Stimulated activated naive CD4-positive, alpha-beta T cell (primary cell): ENCODE data around the gene NPNT.

Experiments used
- DNase-seq, 6 experiments: peaks; one replicate each; lab custom pipeline; 2025; lab: John Stamatoyannopoulos, UW

Gene NPNT

GRCh38 chr4:105917171-105917685, 22.0 kb downstream of the NPNT start:
- DNase-seq = no peak

GRCh38 chr4:105921301-105921700, 26.0 kb downstream of the NPNT start:
- no peak for DNase-seq

GRCh38 chr4:105923497-105924238, 28.4 kb downstream of the NPNT start:
- no peak for DNase-seq

GRCh38 chr4:105924341-105924740, 29.1 kb downstream of the NPNT start:
- DNase-seq = no peak

GRCh38 chr4:105930698-105931097, 35.4 kb downstream of the NPNT start:
- DNase-seq = no peak

GRCh38 chr4:105933083-105933482, 37.8 kb downstream of the NPNT start:
- DNase-seq = no peak

GRCh38 chr4:105934386-105934785, 39.1 kb downstream of the NPNT start:
- no peak for DNase-seq

- no peak for DNase-seq
Observed at GRCh38 chr4:105936901-105937300, 41.6 kb downstream of the NPNT start.

GRCh38 chr4:105937759-105938158, 42.5 kb downstream of the NPNT start:
- no peak for DNase-seq

GRCh38 chr4:105943234-105943633, 48.0 kb downstream of the NPNT start:
- no peak for DNase-seq

- DNase-seq = no peak
Observed at GRCh38 chr4:105944540-105944939, 49.3 kb downstream of the NPNT start.

- no peak for DNase-seq
Observed at GRCh38 chr4:105946771-105947170, 51.5 kb downstream of the NPNT start.

GRCh38 chr4:105950701-105951100, 55.4 kb downstream of the NPNT start:
- DNase-seq = no peak

- DNase-seq = no peak
Observed at GRCh38 chr4:105951198-105951597, 55.9 kb downstream of the NPNT start.

- no peak for DNase-seq
Observed at GRCh38 chr4:105952591-105952990, 57.3 kb downstream of the NPNT start.

- DNase-seq = no peak
Observed at GRCh38 chr4:105956569-105956968, 61.3 kb downstream of the NPNT start.

GRCh38 chr4:105957680-105958079, 62.4 kb downstream of the NPNT start:
- DNase-seq = no peak

- DNase-seq = no peak
Observed at GRCh38 chr4:105963461-105964400, 68.5 kb downstream of the NPNT start.

- no peak for DNase-seq
Observed at GRCh38 chr4:105965183-105965800, 70.0 kb downstream of the NPNT start.

GRCh38 chr4:105966051-105966450, 70.8 kb downstream of the NPNT start:
- DNase-seq = no peak

- no peak for DNase-seq
Observed at GRCh38 chr4:105967058-105967658, 71.9 kb downstream of the NPNT start.

GRCh38 chr4:105969575-105969974, 74.3 kb downstream of the NPNT start:
- DNase-seq = no peak
